GM19099 (cell line): Measurements from ENCODE around the gene CDKN2AIP.

Experiments
- POLR2A ChIP-seq: IDR thresholded peaks from 3 replicates; pipeline ENCODE4 v1.6.1; 2011; ENCODE audit warnings: low read depth; ENCODE audit not compliant: insufficient read length; ENCODE audit errors: extremely low read depth

Gene CDKN2AIP

GRCh38 chr4:183407635-183408464 lies 36.6 kb upstream of the CDKN2AIP start:
- TF ChIP-seq POLR2A, result no peak

DNA sequence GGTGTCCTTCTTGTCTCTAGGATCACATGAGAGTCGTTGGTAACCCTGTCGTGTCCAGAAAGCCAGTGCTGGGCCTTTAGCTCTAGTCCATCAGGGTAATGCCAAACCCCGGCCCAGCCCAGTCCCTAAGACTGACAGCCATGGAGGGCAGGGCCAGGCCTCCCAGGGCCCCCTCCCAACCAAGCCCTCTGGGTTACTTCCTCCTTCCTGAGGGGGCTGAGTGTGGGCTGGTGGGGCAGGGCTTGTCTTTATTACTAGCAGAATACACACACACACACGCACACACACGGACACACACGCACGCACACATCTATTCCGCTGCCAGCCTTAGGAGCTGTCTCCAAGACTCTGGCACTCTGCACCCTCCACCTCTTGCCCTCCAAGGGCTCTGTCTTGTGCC lies 35.6 kb upstream of the CDKN2AIP start:
- TF ChIP-seq POLR2A, result no peak

- TF ChIP-seq POLR2A, result no peak
These were observed 35.0 kb upstream of the CDKN2AIP start for GRCh38 chr4:183409483-183409882.

GRCh38 chr4:183409934-183410333 lies 34.5 kb upstream of the CDKN2AIP start:
- TF ChIP-seq POLR2A, result no peak

DNA sequence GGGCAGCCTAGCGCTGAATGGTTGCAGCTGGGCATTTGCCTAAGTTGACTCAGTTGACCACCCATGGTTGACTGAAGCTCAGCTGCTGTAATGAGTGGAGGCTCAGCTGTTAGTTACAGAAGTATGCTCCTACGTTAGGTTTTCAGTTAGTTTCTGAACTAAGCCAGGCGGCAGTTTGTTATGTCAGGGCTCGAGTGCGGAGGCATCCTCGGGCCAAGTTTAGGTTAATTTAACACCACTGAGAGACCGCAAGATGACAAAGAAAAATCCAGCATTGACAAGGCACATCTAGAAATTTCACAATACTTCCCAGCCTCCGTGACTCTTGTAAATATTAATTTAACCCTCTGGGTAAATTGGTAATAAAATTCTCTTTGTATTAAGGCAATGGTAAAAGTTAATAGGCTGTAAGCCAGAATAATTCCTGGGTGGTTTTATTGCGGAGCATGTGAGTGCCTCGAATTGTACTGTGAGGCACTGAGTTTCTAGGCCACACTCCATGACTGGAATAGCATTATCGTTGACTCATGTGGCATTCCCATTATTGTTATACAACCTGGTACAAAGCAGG lies 33.1 kb upstream of the CDKN2AIP start:
- TF ChIP-seq POLR2A, result no peak

- TF ChIP-seq POLR2A, result no peak
These were observed 31.6 kb upstream of the CDKN2AIP start for GRCh38 chr4:183412821-183413220.

DNA sequence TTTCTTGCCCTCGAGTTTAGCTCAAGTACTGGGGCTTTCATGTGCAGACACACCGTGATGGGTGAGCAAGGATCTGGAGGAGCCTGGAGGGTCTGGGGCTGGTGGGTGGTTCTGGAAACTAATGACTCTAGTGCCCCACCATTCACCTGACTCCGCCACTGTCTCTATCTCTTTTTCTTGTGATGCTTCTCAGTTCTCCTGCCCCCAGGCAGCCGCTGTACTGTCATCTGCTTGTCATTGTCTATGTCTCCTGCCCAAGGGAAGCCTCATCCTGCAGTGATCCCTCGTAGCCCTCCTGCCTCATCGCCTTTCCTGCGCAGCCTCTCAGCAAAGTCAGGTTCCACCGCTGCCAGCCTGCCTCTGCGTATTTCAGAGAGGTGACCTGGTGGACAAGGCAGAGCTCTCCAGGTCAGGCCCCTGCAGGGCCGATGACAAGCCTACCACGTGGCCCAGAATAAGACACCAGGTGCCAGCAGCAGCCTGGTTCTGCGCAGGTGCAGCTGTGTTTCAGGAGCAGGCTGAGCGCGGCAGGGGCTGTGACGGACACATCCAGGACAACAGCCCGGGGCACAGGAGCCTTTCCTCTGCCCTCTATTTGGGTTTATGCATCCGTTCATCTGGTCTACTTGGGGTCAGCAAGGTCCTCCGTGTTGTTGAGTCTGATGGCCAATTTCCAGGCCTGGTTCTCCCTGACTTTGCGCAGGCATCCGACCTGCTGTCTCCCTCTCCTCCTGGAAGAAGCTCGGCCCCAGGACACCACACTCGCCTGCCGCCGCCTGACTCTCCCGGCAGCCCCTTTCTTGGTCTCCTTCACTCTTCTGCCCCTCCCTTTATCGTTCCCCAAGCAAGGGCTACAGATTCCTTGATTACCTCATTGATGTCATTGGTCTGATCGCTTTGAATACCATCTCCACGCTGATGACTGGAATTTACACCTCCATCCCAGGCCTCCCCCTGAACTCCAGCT lies 30.9 kb upstream of the CDKN2AIP start:
- no peak for TF ChIP-seq POLR2A

DNA sequence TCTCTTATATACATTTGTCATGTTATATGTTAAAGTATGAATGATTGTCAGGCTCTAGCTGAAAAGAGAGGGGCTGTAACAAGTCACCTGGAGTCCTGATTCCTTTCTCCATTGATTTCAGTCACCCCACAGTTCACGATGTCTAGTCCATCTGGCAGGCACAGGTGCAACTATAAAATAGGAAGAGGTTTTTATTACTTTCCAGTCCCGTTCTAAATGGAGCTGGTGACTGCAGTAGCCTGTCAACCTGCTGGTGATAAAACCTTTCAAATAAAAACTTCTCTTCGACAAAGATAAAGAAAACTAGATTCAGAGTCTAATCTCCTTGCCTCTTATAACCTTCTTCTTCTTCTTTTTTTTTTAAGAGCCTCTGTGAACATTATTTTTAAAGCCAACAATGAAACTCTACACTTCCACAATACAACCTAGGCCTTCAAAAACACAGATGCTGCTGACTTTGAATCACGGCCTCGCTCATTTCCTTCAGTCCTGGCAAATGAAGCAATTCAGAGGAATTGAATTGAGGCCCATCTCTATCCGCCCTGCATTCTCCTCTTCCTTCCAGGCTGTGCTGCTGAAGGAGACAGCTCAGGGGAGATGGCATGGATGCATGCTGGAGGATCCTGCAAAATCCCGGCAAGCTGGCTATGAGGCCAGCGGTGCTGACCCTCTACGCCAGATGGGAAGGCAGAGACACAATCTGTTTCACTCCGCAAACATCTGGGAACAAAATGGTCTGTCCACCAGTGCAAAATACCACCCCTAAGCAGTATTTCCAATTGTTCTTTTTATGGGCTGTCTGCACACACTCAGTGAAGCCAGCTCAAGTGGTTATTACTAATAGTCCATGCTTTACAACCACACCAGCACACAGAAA lies 27.3 kb upstream of the CDKN2AIP start:
- no peak for TF ChIP-seq POLR2A

DNA sequence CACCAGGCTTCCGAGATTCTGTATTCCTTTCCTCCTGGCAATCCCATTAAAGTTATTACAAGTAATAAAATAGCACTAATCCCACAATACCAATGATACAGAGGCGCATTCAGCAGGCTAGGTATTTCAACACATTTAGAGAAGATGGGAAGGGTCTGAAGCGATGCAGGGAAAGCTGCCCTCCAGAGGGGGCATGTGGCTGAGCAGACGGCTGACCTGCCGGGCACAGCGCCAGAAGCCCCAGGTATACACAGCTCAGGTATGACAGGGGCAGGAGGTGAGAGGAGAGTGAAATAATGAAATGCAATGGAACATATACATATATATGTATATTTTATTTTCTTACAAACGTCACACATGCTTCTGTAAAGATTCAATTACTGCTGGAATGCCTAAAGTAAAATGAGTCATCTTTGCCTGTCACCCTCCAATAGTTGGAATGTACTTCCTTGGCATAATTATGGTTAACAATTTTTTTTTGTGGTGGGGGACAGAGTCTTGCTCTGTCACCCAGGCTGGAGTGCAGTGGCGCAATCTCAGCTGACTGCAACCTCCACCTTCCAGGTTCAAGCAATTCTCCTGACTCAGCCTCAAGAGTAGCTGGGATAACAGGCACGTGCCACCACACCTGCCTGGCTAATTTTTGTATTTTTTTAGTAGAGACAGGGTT lies 21.3 kb upstream of the CDKN2AIP start:
- TF ChIP-seq POLR2A, result no peak

- TF ChIP-seq POLR2A, result no peak
These were observed 20.2 kb upstream of the CDKN2AIP start for GRCh38 chr4:183424109-183424744.

GRCh38 chr4:183426507-183426906 lies 17.9 kb upstream of the CDKN2AIP start:
- TF ChIP-seq POLR2A, result no peak

DNA sequence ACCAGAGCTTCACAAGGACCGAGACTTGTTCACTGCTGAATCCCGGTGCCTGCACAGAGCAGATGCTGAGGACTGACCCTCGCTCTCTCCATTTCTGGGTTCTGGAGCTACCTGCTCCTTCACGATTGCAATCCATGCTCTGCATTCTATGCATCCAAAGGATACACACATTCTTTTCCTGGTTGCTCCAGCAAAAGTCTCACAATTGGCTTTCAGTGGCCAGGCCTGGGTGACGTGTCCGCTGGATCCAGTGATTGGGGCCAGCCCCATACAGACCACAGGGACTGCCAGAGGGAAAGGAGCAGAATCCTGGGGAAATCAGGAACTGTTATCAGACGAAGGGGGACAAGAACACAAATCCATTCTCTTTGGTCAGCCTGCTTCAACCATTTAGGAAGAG lies 14.9 kb upstream of the CDKN2AIP start:
- TF ChIP-seq POLR2A, result no peak

DNA sequence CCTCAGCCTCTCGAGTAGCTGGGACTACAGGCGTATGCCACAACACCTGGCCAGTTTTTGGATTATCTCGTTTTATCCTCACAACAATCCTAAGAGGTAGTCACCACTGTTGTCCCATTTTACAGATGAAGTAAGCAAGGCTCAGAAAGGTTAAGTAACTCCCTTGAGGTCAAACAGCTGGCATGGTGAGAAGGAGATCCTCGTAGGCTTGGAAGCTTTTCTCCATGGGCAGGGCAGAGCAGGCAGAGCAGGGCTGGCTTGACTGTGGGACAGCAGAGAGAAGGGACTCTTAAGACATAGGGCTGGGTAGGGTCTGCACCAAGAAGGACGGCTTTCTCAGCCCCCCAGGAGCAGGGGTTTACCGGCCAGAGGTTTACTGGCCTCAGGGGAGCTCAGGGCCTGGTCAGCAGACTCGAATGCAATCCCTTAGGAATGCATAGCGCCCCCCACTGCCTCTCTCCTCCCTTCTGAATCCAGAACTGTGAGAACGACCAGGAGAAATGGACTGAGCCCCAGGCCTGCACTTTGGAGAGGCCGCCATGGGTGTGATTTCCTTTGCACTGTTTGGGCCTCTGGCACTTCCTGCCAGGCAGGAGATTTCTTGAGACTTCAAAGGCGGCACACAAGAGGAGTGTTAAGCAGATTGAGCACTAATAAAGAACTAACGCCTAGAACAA lies 14.0 kb upstream of the CDKN2AIP start:
- TF ChIP-seq POLR2A, result no peak

DNA sequence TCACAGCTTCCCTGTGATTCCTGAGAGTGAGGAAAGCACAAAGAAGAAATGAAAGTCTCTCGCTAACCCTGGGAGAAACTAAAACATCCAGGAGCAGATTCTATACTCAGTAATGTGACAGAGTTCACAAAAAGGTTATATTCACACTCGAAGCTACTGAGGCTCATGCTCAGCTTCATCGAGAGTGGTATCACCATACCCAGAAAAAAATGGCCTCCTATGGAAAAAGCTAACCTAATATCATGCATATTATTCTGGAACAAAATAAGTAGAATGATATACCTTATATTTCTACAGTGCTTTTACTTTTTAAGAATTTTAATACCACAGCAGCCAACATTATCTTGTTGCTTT lies 13.5 kb upstream of the CDKN2AIP start:
- no peak for TF ChIP-seq POLR2A

DNA sequence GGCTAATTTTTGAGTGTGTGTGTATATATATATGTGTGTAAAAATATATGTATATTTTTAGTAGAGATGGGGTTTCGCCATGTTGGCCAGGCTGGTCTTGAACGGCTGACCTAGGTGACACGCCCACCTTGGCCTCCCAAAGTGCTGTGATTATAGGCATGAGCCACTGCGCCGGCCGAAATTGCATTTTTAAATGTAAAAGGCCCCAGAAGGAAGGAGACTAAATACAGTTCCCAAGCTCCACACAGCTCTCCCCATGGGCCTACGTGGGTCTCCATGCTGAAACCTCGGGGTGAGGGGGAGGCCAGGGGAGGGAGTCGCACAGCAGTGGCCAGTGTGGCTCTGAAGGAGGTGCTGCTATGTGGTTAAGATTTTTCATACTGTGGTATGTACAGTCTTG lies 12.8 kb upstream of the CDKN2AIP start:
- TF ChIP-seq POLR2A, result no peak
